Globus pallidus (tissue), 1 donor: ENCODE data around the gene ITPR2.
"Not testable (repeated sequence)": the region's sequence is repeated elsewhere in the genome, so short reads cannot be mapped to it uniquely, and the experiment has no call there.

Experiments
- DNase-seq: peaks from one replicate; pipeline ENCODE4 v3.0.0-alpha.2; 2015; ENCODE audit warnings: low spot score

The ITPR2 gene

GRCh38 chr12:26661399-26661798, 171.6 kb downstream of the ITPR2 start:
- DNase-seq: no peak

DNA sequence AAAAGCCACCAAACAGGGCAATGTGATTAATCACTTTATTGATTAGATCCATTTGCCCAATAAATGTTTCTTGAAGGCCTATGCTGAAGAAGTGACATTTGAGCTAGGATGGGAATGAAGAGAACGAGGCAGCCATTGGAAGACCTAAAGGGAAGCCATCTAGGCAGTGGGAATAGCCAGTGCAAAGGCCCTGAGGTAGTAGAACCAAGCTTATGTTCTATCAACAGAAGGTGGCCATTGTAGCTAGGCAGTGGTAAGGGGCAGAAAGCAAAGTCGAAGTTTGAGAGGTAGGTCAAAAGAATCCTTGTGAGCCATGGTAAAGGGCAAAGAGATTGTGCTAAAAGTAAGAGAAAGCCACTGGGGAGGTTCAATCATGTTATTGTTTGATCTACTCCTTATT, 173.1 kb downstream of the ITPR2 start:
- DNase-seq: no peak

DNA sequence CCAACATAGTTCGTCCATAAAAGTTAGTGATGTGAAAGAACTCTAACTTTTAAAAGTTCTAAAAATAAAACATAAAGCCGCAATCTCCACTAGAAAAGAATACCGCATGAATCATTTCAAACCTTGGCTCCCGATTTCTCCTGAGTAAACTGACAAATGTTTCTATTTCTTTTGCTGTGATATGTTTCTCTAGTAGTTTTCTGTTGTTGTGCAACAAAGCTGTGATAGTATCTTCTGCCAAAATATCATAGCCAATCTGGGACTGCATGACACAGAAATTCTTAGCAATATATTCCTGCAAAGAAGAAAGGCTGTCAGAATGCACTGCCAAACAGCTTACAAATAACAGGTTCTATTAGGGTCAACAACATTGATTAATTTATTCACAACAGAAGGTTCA, 174.0 kb downstream of the ITPR2 start:
- no peak for DNase-seq

DNA sequence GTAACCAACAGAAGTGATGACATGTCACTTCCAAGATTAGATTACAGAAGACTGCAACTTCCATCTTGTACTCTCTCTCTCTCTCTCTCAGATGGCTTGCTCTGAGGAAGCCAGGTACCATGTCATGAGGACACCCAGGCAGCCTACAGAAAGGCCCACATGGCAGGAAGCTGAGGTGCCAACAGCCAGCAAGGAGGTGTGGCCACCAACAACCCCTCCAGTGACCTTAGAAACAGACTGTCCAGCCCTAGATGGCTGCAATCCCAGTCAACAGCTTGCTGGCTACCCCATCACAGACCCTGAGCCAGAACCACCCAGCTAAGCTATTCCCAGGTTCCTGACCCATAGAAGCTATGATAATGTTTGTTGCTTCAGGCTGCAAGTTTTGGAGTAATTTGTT, 178.4 kb downstream of the ITPR2 start:
- no peak for DNase-seq

- DNase-seq: peak; percentile 81
Observed at GRCh38 chr12:26651566-26652188, 181.3 kb downstream of the ITPR2 start.

DNA sequence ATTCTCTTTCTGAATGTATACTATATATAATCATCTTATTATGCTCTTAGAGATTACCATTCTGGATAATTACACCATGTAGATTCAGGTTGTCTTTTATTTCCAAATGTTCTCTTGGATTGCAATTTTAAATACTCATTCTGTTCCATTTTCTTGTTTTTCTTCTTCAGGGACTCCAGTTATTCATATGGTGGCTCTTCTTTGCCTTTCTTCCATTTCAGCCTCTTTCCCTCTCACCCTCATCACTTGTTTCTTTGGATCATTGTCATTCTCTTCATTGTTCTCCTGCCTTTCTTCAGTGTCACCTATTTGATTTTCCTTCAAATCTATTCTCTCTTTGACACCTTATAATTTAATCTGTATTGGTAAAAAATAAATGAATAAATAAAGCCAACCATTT, 182.0 kb downstream of the ITPR2 start:
- DNase-seq: no peak

GRCh38 chr12:26648999-26649398, 184.0 kb downstream of the ITPR2 start:
- DNase-seq: no peak

GRCh38 chr12:26648584-26648983, 184.4 kb downstream of the ITPR2 start:
- DNase-seq: no peak

GRCh38 chr12:26648066-26648465, 184.9 kb downstream of the ITPR2 start:
- DNase-seq: no peak

DNA sequence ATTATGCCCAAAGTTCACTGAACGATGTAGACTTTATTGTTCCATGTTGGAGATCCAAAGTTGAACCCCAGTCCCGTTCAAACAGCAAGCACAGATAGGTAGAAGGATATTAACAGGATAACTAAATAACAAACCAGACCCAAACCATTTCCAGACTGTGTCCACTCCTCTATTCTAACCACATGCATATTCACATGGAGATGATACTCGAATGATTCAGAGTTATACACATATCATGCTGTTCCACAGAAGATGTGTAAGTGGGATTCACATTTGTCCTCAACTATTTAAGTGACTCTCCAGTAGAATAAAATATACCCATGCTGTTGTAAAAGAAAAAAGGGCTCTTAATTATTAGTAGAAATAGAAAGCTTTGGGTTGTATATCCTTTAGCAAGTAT, 185.9 kb downstream of the ITPR2 start:
- no peak for DNase-seq

DNA sequence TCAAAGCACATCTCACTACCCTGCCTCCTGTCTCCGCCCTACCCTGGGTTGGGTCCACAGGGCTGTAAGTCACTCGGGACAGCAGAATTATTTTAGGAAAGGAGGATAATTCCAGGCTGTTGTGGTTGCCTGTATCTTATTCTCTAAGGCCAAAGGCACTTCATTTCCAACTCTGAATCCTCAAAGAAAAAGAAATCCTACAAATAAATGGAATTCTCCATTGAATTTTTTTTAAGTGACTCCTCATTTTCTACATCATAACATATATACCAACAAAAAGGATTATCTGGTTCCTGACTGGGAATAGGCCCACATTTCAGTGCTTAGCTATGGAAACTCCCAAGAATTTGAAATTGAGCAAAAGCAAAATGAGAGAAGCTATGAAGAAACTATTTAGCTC, 186.4 kb downstream of the ITPR2 start:
- no peak for DNase-seq

DNA sequence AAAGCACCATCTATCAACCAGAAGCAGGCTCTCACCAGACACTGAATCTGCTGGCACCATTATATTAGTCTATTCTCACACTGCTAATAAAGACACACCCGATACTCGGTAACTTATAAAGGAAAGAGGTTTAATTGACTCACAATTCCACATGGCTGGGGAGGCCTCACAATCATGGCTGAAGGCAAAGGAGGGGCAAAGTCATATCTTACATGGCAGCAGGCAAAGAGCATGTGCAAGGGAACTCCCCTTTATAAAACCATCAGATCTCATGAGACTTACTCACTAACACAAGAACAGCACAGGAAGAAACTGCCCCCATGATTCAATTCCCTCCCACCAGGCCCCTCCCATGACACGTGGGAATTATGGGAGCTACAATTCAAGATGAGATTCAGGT, 188.6 kb downstream of the ITPR2 start:
- DNase-seq: not testable (repeated sequence)

- no peak for DNase-seq
Observed at GRCh38 chr12:26643532-26644315, 189.3 kb downstream of the ITPR2 start.

- no peak for DNase-seq
Observed at GRCh38 chr12:26642361-26642760, 190.6 kb downstream of the ITPR2 start.

GRCh38 chr12:26636710-26637328, 196.2 kb downstream of the ITPR2 start:
- no peak for DNase-seq

GRCh38 chr12:26633591-26634210, 199.3 kb downstream of the ITPR2 start:
- peak; percentile 88 for DNase-seq

DNA sequence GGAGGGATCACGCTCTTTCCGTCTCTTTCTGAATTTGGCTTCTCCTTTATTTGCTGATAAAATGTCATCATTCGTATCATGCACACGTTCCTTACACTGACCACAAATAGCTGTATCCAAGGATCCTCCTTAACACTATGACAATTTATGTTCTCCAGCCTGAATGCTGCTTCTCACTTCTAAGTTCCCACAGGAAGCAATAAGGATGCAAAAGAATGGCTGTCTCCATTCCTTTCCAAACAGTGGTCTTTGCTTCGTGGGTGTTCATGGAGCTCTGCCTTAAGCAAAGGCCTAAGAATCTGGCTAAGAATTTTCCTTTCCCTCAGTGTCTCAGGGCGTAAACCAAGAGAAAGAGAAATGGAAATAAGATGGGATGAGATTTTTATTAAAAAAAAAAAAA, 200.2 kb downstream of the ITPR2 start:
- no peak for DNase-seq

DNA sequence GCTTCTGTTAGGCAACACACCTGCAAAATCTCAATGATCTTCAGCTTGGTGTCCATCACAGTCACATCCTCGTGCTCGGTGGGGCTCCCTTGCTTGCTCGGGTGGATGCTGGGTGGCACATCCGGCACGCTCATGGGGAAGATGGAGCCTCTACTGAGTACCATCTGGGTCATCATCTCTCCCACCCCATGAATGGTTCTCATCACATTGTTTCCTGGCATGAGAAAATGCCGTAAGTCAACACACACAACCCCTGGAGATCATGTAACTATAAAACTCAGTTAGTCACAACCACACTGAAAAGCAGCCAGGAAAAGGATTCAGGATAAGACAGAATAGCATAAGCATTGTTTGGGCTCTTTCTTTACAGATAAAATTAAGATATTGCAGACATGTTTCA, 201.1 kb downstream of the ITPR2 start:
- no peak for DNase-seq

DNA sequence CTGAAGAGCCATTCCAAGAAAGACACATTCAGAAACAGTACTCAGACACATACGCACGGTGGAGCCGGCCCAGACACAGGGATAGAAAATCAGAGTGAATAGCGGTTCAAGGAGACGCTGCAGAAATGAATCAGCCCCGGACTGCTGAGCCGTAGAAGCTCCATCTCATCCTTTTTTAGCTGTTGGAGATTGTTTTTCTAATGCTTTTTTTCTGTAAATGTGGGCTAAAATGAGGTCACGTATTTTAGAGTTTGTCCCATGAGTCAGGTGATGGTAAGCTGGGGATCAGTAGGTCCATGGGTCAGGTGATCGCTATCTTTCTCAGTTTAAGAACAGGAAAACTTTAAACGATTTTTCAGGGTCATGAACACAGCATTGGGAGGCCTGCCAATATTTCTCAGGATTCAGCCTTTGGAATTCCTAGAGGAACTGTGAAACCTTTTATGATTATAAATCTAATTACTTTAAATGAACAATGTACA, 202.4 kb downstream of the ITPR2 start:
- DNase-seq: peak; percentile 64

DNA sequence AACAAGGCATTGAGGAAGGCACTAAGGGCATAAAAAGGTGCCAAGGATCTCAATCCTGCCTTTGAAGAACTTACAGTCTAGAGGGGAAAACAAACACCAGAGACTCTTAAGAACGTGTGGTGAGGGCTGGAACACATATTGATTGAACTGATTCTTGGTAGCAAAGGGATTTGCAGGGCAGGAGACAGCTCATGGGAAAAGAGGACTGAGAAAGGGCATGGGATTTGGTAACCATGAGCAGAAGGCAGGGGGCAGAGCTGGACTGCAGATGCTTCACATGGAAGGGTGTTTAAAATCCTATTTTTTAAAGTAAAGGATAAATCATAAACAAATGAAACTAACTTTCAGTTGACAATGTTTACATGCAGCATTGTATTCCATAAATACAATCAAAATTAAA, 203.1 kb downstream of the ITPR2 start:
- DNase-seq: peak; percentile 68

DNA sequence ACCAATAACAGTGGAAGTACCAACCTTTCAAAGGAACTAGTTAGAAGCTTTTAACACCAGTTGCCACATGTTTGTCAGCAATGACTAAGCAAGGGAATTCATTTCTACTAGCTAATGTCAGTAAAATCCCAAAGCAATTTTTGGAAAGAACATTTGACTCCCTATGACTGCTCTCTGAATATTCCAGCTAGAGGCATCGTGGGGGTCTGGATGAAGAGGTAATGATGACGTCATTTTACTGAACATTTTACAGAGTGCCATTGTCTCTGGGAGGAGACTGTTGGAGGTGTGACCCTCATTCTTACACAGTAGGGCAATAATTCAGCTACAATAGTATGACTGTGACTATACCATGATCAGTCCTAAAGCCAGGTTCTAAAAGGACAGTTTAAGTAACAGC, 204.8 kb downstream of the ITPR2 start:
- no peak for DNase-seq

DNA sequence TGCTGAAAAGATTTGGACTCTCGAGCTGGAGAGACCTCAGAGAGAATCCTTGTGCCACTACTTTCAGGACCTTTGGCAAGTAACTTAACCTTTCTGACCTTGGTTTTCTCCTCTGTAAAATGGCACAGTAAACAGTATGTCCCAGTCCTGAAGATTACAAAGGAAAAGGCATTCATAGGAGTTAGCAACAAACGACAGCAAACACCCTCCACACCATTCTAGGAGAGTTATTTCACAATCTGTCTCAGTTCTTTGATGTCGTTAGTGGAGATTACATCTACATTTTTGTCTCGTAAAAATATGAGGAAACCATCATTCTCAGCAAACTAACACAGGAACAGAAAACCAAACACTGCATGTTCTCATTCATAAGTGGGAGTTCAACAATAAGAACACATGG, 205.7 kb downstream of the ITPR2 start:
- DNase-seq: no peak

DNA sequence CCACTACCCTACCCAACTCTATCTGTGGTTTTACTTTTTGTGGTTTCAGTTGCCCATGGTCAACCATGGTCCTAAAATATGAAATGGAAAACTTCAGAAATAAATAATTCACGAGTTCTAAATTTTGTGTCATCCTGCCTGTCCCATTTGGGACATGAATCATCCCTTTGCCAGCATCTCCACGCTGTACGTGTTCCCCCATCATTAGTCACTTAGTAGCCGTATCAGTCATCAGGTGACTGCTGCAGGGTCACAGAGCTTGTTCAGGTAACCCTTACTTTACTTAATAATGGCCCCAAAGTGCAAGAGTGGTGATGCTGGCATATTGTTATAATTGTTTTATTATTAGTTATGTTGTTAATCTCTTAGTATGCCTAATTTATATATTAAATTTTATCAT, 209.9 kb downstream of the ITPR2 start:
- no peak for DNase-seq
